SK-N-SH treated with all-trans-retinoic acid at 6 μM for 48 hours (cell line): ENCODE data around the gene DOP1A.

ENCODE experiments used
- ARNTL ChIP-seq: fragments of 450-650 bp; formaldehyde crosslinking; IDR thresholded peaks from 2 replicates; pipeline ENCODE4 v1.5.0; 2020; ENCODE audit warnings: low read depth, mild to moderate bottlenecking, moderate library complexity, borderline replicate concordance
- ZFP3 ChIP-seq: fragments of 250-450 bp; sonication (Bioruptor Pico); IDR thresholded peaks from 2 replicates; pipeline ENCODE4 v1.5.0; 2020; ENCODE audit warnings: mild to moderate bottlenecking, moderate library complexity

GRCh38 chr6:83198486-83199172 is 131.2 kb downstream of the DOP1A start:
- TF ChIP-seq ARNTL (CRISPR knock-in tag) (no peak), ZFP3 (no peak)
